Measurements from ENCODE around the gene SHPK.

SHPK gene

DNA sequence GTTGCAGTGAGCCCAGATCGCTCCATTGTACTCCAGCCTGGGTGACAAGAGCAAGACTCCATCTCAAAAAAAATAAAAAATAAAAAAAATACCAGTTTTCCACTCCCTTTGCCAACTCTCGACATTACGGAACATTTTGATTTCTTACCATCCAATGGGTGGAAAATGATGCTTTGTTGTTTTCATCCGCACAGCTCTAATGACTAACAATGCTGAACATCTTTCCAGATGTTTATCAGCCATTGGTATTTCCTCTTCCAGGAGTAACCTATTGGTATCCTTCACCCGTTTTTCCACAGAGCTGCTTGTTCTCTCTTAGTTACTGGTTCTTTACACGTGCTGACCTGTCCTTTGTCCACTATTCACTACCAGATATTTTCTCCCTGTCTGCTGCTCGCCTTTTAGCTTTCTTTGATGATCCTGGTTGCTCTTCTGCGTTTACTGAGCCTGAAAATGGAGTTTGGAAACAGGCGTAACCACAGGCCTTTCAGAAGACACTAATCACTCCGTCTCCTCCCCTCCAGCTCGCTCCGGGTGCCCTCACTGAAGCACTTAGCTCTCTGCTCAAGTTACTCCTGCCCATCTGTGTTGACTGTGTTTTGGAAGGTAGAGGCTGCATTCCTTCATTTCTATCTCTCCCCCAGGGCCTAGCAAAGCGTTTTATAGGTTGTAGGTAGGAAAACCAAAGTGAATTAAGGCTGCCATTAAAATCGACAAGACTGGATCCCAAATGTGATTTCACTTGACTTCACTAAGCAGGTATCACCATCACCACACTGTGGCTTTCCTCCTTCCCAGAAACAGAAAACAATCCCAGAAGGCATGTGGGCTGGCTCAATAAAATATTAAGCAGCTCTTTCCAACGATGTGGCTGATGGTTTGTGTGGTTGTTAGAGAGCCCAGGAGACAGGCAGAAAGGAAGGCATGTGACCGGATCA, 8.9 kb downstream of the SHPK start:
- DNase-seq, result no peak

DNA sequence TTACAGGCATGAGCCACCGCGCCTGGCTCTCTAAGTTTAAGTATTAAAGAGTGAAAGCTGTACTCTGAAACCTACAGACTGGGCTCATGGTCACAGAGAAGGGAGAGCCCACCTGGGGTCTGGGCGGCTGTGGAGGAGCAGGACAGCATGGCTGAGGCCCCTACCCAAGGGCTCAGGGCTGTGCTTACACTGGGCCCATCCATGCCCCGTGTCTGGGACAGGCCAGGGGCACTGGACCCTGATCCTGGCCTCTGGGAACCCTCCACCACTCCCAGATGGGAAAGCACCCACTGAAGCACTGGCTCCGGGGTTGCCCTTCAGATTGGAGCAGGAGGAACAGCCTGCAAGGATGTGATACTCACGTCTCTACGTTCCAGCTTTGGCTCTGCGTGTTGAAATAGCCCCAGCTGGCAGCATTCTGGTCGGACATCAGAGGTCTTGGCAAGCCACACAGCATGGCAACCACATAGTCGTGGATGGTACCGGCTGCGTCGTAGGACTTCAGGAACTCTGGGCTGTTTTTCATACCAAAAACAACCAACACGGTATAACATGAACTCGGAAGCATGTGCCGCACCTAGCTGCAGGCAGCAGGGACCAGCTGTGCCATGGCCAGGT, 13.0 kb downstream of the SHPK start:
- no peak for DNase-seq

DNA sequence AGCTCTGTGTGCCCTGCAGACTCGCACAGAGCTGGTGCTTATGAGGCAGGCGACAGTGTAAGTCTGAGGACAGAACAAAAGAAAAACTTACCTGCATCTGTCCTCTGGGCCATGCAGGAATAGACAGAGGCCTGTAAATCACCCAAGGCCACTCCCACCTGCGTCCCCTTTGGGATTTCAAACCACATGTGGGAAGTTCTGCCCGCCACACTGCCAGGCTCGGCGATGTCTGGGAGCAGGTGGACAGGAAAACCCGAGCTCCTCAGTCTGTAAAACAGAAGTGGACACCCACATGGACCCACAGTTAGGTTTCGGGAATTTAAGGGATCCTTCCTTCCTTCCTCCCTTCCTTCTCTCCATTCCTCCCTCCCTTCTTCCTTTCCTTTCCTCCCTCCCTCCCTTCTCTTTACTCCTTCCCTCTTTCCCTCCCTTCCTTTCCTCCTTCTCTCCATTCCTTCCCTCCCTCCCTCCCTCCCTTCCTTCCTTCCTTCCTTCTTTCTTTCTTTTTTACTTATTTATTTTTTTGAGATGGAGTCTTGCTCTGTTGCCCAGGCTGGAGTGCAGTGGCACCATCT, 14.8 kb downstream of the SHPK start:
- DNase-seq, result no peak

DNA sequence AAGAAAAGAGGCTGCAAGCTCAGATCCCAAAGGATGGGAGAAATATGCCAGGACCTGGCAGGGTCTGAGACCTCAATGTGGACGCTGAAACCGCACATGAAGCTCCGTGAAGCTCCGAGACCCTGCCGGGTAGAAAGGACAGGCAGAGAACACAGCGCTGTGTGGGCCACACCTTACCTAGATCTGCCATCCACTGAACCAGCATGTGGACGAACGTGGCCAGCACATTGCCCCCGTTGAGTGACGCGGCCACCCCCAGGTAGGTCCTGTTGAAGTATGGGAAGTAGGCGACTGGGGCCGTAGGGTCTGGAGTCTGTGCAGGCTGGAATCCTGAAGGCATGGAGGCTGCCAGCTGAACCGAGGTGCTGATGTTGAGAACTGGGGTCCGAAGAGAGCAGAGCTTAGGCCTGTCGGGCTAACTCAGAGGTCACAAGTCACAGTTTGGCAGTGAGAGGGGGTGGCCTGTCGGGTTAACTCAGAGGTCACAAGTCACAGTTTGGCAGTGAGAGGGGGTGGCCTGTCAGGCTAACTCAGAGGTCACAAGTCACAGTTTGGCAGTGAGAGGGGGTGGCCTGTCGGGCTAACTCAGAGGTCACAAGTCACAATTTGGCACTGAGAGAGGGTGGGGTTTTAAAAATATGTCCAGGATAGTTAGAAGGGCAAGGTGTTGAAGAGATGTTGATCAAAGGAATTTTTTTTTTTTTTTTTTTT, 20.7 kb downstream of the SHPK start:
- DNase-seq, result no peak

DNA sequence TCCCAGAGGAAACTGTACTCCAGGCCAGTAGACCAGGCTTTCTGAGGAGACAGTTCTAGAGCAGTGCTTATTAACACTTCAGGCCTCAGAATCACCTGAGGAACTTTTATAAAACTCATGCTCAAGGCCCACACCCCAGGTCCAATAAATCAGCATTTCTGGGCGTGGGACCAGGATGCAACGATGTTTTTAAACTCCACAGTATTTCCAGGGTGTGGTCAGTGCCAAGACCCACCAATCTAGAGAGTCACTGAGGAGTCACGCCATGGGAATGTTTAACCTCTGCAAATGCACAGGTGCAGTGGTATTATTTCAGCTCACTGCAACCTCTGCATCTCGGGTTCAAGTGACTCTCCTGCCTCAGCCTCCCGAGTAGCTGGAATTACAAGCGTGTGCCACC, 22.9 kb downstream of the SHPK start:
- no peak for DNase-seq

DNA sequence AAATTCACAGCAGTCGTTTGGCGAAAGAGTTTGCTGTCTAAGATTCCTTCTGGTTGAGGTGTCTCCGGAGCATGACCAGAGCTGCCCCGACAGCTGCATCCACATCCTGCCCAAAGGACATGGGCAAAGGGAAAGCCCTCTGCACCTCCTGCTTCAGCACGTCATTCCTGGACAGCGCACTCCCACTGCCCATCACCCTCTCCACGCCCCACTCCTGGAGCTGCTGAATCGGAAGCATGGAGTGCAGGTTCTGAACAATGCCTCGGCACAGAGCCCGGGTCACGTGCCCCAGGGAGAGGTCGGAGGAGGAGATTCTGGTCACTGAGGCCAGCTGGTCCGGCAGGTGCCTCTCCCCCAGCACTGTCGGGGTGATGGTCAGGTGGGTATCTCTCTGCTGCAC, 25.5 kb downstream of the SHPK start:
- DNase-seq, result no peak

DNA sequence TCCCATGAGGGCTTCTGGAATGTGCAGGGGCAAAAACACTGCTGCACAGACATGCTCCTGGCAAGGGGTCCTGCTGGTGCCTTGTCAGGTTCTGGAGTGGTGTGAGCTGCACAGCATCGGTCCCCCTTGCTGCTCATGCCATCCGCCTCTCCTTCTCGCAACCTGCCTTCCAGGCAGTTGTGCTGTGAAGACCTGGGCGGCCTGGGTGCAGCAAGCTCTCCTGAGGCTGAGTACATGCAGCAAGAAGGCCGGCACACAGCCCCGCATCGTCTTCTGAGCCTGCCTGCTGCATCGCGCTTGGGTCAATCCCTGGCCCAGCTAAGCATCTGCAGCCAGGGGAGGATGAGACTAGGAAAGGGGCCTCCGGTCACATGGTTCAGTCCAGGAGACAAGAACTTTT, 26.4 kb downstream of the SHPK start:
- DNase-seq, result no peak

DNA sequence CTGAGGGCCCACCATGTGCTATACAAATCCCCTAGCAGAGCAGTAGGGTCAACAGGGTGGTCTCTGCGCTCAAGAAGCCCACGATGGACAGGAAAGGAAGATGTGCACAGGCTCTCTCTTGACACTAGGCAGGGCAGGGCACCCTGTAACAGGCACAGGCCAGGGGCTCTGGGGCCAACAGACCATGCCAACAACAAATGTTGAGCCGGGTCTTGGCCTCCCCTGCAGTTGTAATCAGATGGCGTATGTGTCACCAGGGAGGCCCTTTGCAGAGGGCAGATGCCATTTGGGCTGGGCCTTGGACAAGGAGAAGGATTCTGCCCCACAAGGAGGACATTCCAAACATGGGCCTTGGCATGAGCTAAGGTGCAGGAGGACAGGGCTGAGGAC, 32.2 kb downstream of the SHPK start:
- DNase-seq, result no peak

DNA sequence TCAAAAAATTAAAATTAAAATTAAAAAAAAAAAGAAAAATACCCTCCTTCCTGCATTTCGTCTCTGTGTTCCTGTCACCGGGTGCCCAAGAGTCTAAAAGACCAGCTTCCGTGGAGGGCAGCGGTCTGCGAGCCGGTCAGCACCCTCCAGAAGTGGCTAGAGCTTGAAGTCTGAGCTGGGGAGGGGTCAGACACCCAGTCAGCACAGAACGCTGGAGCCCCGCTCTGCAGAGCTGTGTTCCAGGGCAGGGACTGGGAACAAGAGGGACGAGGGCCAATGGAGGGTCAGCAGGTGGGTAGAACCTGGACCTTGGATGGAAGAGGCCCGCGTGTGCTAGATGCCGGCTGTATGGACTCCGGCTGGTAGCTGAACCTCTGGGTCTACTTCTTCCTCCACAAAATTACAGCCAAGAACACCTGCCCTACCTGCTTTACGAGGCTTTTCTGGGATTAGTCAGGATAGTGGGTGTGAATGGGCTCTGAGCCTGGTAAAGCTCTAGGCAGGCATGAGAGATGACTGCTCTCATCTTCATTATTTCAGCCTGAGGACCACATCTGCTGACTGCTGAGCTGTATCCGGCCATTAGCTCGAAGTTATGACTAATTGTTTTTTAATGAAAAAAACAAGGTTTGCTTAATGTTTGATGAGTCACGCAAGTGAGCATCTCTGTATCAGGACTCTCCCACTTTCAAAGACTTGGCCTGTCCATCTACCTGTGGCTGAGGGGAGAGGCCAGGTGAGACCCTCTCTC, 32.8 kb downstream of the SHPK start:
- no peak for DNase-seq

DNA sequence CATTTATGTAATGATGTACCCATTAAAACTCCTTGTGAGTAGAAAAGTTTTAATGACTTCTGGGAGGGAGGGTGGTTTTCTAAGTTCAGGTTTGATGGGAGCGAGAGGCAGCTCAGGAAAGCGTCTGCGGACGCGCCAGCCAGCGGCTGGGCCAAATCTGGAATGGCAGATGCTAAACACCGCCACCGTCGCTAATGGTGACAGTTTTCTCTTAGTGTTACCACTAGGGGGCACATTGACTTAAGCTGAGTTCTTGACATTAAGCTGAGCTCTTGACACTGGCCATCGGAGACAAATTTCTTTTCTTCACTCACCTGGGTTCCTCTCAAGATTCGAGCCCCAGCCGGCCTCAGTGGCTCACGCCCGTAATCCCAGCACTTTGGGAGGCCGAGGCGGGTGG, 33.6 kb downstream of the SHPK start:
- peak in 1 of 2 experiments; percentile 6 for DNase-seq

DNA sequence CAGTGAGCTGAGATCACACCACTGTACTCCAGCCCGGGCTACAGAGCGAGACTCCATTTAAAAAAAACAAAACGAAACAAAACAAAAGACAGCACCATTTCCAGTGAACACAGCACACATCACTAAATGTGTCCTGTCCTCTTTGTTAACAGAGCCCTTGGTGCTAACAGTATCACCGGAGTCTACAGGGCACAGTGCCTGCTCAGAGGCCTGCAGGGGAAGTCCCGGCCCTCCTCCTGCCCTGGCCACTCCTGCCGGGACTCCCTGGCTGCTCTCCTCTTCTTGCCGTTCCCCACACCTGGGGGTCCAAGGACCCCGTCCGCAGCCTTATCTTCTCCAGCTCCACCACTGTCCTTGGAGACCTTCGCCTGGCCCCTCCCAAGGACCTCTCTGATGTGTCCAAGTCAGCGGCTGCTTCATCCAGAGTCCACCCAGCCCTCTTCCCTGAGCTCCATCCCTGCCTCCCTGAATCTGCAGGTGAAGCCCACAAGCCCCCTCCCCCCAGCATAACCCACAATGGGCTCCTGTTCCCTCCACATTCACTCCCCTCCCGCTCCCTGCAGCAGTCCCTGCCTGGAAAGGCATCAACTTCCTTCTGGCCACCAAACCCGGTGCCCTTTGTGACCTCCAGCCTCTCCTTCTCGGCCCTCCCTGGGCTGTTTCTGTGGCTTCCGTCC, 35.4 kb downstream of the SHPK start:
- DNase-seq, result no peak

DNA sequence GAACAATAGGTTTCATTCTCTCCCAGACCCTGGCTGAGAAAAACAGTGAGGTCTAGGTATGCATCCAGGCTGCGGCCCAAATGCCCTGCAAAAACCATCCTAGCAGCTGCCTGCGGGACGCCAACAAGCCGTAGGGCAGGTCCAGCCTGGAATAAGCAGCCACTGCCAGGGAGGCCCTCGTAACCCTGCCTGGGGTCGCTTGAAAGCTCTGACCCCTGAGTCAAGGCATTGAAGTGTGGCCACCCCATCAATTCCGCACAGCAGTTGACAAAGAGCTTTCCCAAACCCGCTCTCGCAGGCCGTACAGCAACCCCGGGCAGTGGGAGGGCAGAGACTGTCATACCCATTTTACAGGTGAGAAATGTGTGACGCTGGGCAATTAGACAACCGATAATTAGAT, 38.0 kb downstream of the SHPK start:
- DNase-seq, result no peak

DNA sequence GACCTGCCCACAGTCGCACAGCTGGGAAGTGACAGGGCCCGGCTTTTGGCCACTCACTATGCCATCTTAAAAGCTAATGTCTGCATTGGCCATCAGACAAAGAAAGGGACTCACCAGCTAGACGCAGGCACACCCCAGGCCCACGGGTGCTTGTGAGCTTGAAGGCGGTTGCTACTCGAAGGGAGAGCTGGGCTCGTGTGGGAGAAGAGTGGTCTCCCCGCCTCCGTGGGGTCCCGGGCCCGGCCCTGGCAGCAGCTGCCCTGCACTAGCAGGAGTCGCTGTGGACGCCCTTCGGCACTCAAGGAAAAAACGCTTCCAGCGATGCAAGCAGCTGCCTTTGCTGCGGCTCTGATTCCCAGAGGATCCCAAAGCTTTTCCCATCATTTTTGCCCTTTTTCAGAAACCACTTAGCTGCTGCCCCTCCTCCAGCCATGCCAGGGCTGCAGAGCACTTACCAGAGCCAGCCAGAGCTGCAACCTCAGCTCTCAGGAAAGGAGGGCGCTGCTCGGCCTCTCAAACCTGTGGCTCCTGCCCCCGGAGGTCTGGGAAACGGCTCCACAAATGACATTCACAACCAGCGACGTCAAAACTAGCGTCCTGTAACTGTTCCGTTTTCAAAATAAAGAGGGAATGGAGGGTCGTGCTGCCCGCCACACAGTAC, 39.1 kb downstream of the SHPK start:
- DNase-seq, result no peak

DNA sequence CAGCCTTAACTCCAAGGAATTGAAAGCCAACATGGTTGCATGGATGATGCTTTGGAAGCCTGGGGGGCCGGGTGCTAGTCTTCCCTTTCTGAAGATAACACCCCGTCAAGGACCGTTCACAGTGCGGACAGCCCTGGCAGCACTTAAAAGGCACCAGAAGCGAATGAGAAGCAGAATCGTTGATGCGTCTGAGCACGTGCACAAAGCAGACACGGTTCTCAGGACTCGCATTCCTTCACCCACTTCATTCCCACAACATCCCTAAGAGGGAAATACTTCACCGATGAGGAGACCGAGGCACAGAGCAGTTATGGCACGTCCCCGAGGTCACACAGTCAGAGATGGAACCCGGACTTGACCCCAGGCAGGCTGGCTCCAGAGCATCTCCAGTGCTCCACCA, 41.1 kb downstream of the SHPK start:
- DNase-seq, result no peak

DNA sequence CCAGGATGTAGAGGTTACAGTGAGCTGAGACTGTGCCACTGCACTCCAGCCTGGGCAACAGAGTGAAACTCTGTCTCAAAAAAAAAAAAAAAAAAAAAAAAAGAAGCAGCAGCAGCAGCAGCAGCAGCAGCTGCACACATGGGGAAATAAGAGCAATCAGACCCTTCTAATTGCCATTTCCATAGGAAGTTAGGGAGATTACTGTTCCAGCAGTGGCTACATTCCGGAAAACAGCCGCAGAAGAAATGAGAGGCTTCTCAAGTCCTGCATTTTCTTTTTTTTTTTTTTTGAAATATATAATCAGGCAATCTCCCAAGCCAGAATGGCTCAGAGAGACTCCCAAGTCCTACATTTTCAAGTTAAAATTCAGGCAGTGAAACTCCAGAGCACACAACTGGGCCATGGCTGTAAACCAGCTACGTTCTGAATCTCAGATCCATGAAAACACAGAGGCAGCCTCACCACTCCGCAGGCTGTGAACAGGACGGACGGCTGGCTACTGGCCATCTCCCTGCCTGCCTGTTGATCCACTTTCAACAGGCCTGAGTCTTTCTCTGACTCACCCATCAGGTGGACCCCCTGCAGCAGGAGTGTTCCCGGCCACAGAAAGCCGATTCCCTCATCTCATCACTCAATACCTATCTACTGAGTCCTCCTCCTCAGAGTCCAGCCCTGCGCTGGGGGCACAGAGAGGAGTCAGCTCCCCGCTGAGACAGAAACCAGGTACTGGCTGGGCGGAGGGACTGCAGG, 41.8 kb downstream of the SHPK start:
- no peak for DNase-seq

DNA sequence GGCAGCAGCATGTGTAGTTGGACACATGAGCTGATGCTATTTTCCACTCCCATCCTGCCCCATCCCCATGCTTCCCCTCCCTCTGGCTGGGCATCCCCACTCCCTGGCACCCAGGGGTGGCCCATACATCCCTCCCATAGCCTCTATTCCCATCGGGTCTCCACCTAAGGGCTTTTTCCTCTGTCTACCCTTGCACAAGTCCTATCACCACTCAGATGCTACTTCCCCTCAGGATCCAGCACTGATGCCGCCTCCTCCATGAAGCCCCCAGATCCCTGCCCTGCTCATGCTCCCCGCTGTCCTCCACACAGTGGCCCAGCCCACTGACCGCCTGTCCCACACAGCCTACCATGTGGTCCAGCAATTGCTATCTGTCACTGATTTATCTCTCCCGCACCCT, 42.7 kb downstream of the SHPK start:
- no peak for DNase-seq

DNA sequence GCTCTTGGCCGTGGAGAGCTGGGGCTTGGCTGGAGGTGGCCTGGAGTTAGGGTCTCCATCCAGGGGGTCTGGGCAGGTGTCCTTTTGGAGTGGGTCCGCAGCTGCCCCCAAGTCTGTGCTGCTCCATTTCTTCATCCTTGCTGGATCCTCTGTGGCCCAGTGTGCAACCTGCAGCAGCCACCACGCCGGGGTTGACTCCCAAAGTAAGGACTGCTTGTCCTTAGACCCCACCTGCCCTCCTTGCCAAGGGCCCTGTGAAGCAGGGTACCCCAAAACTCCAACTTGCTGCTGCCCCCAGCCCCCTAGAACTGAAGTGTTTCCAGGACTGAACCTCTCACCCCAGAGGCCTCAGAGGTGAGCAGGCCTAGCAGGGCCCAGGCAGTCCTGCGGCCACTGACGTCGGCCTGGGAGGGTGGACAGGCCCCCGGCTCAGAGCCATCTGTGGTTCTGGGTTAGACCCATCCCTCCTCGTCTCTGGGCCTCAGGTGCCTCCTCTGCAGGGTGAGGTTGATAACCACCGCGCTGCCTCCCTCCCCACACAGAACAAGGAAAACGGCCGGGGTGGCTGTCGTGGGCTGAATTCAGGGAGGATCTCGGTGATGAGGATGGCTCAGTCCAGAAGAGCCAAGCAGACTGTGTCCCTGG, 43.7 kb downstream of the SHPK start:
- DNase-seq, result no peak

DNA sequence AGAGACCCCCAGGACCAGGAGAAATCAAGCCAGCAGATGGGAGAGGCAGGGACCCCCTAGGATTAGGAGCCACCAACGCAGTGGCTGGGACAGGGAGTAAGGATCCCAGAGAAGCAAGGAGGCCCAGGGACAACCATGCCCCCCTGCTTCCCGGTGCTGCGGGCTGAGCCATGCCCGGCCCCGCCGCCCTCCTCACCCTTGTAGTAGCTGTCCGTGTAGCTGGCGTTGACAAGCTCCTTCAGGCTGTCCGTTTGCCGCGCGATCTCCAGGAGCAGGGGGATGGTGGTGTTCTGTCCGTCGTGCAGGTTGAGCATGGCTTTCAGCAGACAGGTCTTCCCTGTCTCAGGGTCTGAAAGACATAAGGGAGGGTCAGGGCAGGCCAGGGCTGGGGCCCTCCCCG, 45.3 kb downstream of the SHPK start:
- no peak for DNase-seq

DNA sequence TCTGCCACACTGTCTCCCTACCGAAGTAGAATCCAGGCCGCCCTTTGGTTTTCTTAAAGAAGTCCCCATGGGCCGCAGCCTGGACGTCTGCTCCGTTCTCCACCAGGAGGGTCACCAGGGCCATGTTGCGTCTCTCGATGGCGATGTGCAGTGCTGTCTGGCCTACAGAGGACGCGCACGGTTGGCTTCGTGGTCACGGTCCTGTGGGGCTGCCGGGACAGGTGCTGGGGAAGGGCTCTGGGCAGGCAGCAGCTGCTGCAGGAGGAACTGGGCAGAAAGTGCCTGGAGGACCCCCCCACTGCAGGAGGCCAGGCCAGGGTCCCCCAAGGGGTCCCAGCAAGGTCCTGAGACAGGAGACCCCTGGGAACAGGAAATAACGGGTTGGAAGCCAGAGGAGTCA, 45.8 kb downstream of the SHPK start:
- DNase-seq, result no peak

DNA sequence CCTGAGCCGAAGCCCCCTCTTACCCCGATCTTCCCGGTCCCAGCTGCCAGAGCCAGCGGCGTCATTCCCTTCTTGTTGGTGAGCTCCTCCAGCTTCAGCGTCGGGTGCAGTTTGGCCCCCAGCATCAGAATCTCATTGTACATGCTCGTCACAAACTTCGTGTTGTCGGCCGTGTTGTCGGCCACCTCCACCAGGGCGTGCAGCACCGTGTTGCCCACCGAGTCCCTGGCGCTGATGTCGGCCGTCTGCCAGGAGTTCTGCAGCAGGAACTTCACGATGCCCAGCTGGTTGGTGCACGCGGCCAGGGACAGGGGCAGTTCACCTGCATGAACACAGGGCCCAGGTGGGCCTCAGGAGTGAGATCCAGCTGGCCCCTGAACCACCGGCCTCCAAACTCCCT, 46.3 kb downstream of the SHPK start:
- DNase-seq, result no peak

All from stimulated activated CD4-positive, alpha-beta T cell treated with anti-CD3 and anti-CD28 coated beads, Interleukin-4, amount 100 ng/mL, for 4 hours (primary cell).